ENCODE results near the gene KDM3B. TPM values are rescaled to one million over a fixed set of nuclear protein-coding genes. Genes with fewer than 3 reads are reported as not detected.
A peak's percentile ranks its signal among the peaks of the same experiment; 100 is the strongest.

KDM3B gene
- total and polyA plus RNA-seq, 2 of the 8 experiments (the other 6 are each of a cell fraction or from before 2014, with no cell fraction given) = 27.1 to 78.1 TPM

DNA sequence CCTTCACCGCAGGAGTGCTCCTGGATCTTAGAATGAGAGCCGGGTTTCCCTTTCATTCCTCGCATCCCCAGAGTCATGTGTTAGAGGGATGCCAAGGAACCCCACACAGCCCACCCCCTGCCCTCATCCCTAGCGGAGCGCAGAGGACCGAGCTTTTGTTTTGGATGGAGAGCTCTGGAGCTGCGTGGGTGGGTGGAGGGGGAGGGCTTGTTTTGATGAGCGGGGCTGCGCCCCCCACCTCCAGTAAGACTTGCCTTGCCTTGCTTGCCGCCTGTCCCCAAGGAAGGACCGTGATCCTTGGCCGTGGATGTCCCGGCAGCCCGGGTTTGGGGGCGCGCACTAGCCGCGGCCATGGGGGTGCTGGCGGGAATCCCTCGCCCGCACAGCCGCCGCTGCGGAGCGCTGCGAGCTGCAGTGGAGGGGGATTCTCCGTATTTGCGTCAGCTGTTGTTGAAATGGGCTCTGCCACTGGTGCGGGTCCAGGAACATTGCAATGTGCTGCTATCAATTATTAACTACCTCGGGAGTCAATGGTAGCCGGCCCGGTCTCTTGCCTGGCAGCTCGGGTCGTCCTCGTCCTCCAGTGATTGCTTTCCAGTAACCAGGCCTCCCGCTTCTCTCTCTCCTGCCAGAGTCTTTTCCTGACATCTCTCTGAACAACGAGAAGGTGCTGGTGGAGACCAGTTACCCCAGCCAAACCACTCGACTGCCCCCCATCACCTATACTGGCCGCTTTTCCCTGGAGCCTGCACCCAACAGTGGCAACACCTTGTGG, 113.8 kb downstream of the KDM3B start:
- CTCF ChIA-PET (ENCODE audit: partially characterized antibody) = interaction anchor here (0.6 to 24.9 kb wide), 11 partner anchors 11 to 1112 kb away, joined by 3 to 532 read pairs (median 4); partner anchors contain the start of genes ETF1 and KDM3B
- peak; percentile 41 for TF ChIP-seq KDM4A (IDR thresholded peaks at IDR 0.05; ENCODE audit: low read depth, low read length, severe bottlenecking)
- no peak for TF ChIP-seq SP1 (IDR thresholded peaks at IDR 0.05; ENCODE audit: low read depth, low read length)
- TF ChIP-seq FOSL1 (IDR thresholded peaks at IDR 0.05; ENCODE audit: insufficient read depth, low read depth, low read length) = no peak
- peak; percentile 20 for TF ChIP-seq POLR2AphosphoS5 (IDR thresholded peaks at IDR 0.05; ENCODE audit: low read depth, low read length)
- TF ChIP-seq JUND (IDR thresholded peaks at IDR 0.05; ENCODE audit: low read length) = no peak
- TF ChIP-seq TEAD4 (IDR thresholded peaks at IDR 0.05; ENCODE audit: low read depth, low read length) = no peak
- no peak for TF ChIP-seq CHD2 (IDR thresholded peaks at IDR 0.05; ENCODE audit: low read length)
- no peak for TF ChIP-seq CEBPB (IDR thresholded peaks at IDR 0.05; ENCODE audit: low read depth, low read length)
- TF ChIP-seq TBP (IDR thresholded peaks at IDR 0.05; ENCODE audit: low read depth, low read length) = 0 out of 2 replicates have a peak, but pooled peaks have one; percentile 15
- TF ChIP-seq SAP30 (IDR thresholded peaks at IDR 0.05; ENCODE audit: insufficient read depth, insufficient replicate concordance, low read length) = no peak
- no peak for TF ChIP-seq SIN3A (conservative IDR thresholded peaks at IDR 0.05 in 1 of 2, IDR thresholded peaks at IDR 0.05 in 1 of 2; ENCODE audit: low read depth in 1 of 2, low read length in 2 of 2)
- peak; percentile 72 for TF ChIP-seq ASH2L (IDR thresholded peaks at IDR 0.05; ENCODE audit: low read length)

More for the DNA sequence above, 113.8 kb downstream of the KDM3B start:
- Histone ChIP-seq H2BK120ac (replicated peaks; ENCODE audit: low read depth, low read length) (no peak overlapping the region), H3K27me3 (replicated peaks in 1 of 4; ENCODE audit: control insufficient read depth in 3 of 4, extremely low read depth in 1 of 4, insufficient read depth in 3 of 4, low read length in 3 of 4) (peaks cover 0 to 15% (median 13%) of the 10 kb centered on the region in 4 experiments; a peak in 5 of 7 replicates), H3K18ac (ENCODE audit: extremely low read depth, low read length) (no peak overlapping the region; the same call in 1 of the 2 replicates), H4K20me1 (replicated peaks in 1 of 2; ENCODE audit: control insufficient read depth in 1 of 2, insufficient read depth in 2 of 2, low read length in 2 of 2) (peaks cover 11 to 16% of the 10 kb centered on the region in 2 experiments), H3K79me1 (ENCODE audit: low read depth, low read length) (no peaks in the 10 kb centered on the region; the same call in 1 of the 2 replicates), H3K79me2 (ENCODE audit: control insufficient read depth in 1 of 2, insufficient read depth in 2 of 2, low read length in 2 of 2) (peaks cover 0 to 4% of the 10 kb centered on the region in 2 experiments; a peak in 1 of 4 replicates), H2BK12ac (ENCODE audit: low read depth, low read length) (no peak overlapping the region), H3K4me3 (ENCODE audit: extremely low read depth in 1 of 4, insufficient read depth in 2 of 4, low read depth in 3 of 4, low read length in 4 of 4) (peak overlapping the region; percentile 81 to 90 (median 88)), H3K4me2 (ENCODE audit: insufficient read depth in 1 of 2, low read depth in 2 of 2, low read length in 2 of 2) (peak overlapping the region; percentile 80 to 97), H2BK20ac (ENCODE audit: low read length) (no peak overlapping the region), H3K23me2 (ENCODE audit: low read depth, low read length) (peaks cover 19% of the 10 kb centered on the region), H3K4me1 (replicated peaks in 1 of 4; ENCODE audit: control insufficient read depth in 3 of 4, insufficient read depth in 4 of 4, low read length in 3 of 4) (peaks cover 0 to 10% (median 7%) of the 10 kb centered on the region in 4 experiments; a peak in 6 of 7 replicates), H3K14ac (ENCODE audit: insufficient read length) (no peak overlapping the region), H2BK15ac (ENCODE audit: low read length) (no peak overlapping the region), H4K91ac (replicated peaks; ENCODE audit: insufficient read length, low read length) (no peak overlapping the region), H3K36me3 (ENCODE audit: control insufficient read depth in 2 of 4, insufficient read depth in 4 of 4, low read length in 3 of 4) (peaks cover 0 to 18% (median 4%) of the 10 kb centered on the region in 4 experiments; a peak in 5 of 8 replicates), H2BK5ac (ENCODE audit: low read depth, low read length) (no peak overlapping the region), H3K9ac (replicated peaks in 1 of 4; ENCODE audit: extremely low read depth in 1 of 4, low read depth in 3 of 4, low read length in 3 of 4) (peak overlapping the region; percentile 60 to 83 (median 78)), H3K23ac (ENCODE audit: insufficient read length) (no peak overlapping the region), H3K56ac (replicated peaks; ENCODE audit: insufficient read length, low read depth, low read length) (no peak overlapping the region), H2AFZ (ENCODE audit: low read length) (no peak overlapping the region), H3K27ac (ENCODE audit: low read depth, low read length) (no peak overlapping the region), H3K9me3 (ENCODE audit: insufficient read depth in 2 of 2, low read depth in 1 of 2, low read length in 1 of 2) (no peaks in the 10 kb centered on the region), H3K4ac (replicated peaks; ENCODE audit: insufficient read length, low read depth, low read length) (no peak overlapping the region), H2AK5ac (ENCODE audit: low read depth, low read length) (no peak overlapping the region), H4K8ac (ENCODE audit: extremely low read depth, insufficient read depth, low read length) (peak overlapping the region; percentile 66), H4K5ac (ENCODE audit: insufficient read length, low read depth, low read length) (no peak overlapping the region)
- DNase-seq (ENCODE audit: low read depth in 1 of 2, low spot score in 2 of 2) (no peak), FAIRE-seq (no peak)
- WGBS, 2 experiments (ENCODE audit: extremely low coverage in 1 of 2, insufficient coverage in 1 of 2, insufficient read length in 1 of 2, insufficient replicate concordance in 2 of 2, low coverage in 1 of 2, low lambda C conversion rate in 2 of 2, missing lambda C conversion rate in 1 of 2) = 14% methylated on average over 34 of the region's 39 CpGs; no CpG with 5 or more reads in 1 of the 2 experiments
- POLR2A ChIA-PET (ENCODE audit: partially characterized antibody) = interaction anchor here (0.6 to 15.1 kb wide), 25 partner anchors 10 to 876 kb away, joined by 3 to 294 read pairs (median 11); partner anchors contain the start of genes CDC25C, ETF1, FAM53C and HSPA9

All from H1 (cell line).